Panc1 (cell line): ENCODE measurements around the gene UQCRQ. TPM values are rescaled to one million over a fixed set of nuclear protein-coding genes. Genes with fewer than 3 reads are reported as not detected.

Source experiments
- ATAC-seq: fragments of 200-7000 bp; cut with Tn5 transposase; 2 replicates; pipeline ENCODE4 v1.9.1; 2020; ENCODE audit warnings: mild to moderate bottlenecking, moderate library complexity
- BruUV-seq: library from RNA; stranded (reverse); fragments of 400-500 nt; replicated peaks from 2 replicates; lab custom pipeline; 2021; lab: Mats Ljungman, UMichigan
- CTCF ChIA-PET: fragments of 300-600 bp; sonication (Branson Sonifier 250); formaldehyde crosslinking; loops from one replicate; lab custom pipeline; 2022; ENCODE audit warnings: antibody characterized with exemption; lab: Charles Lee
- POLR2A ChIA-PET: fragments of 300-600 bp; sonication (Branson Sonifier 250); formaldehyde crosslinking; loops from one replicate; lab custom pipeline; 2022; ENCODE audit warnings: antibody characterized with exemption; lab: Charles Lee
- DNase-seq: peaks from one replicate; pipeline ENCODE4 v3.0.0-alpha.2; 2010; ENCODE audit warnings: low read depth, low spot score
- H3K27ac ChIP-seq: 2 replicates; pipeline ENCODE4 v1.5.1; 2011; ENCODE audit warnings: mild to moderate bottlenecking, low read length, inconsistent platforms
- H3K27me3 ChIP-seq: fragments of 200-500 bp; sonication (Bioruptor generic); 2 replicates; pipeline ENCODE4 v1.6.0; 2014; ENCODE audit warnings: low read length, inconsistent platforms; ENCODE audit not compliant: control insufficient read depth, insufficient read depth
- H3K36me3 ChIP-seq: fragments of 200-500 bp; sonication (Bioruptor generic); 2 replicates; pipeline ENCODE4 v1.5.1; 2014; ENCODE audit warnings: inconsistent platforms, mild to moderate bottlenecking, low read length, moderate library complexity; ENCODE audit not compliant: control insufficient read depth, insufficient read depth
- H3K4me1 ChIP-seq: 2 replicates; pipeline ENCODE4 v1.5.1; 2011; ENCODE audit warnings: inconsistent platforms, mild to moderate bottlenecking, low read length, moderate library complexity; ENCODE audit not compliant: control insufficient read depth, insufficient read depth
- H3K4me3 ChIP-seq, 2 experiments: 2 replicates each; pipeline ENCODE4 v1.5.1; 2011 to 2012; ENCODE audit warnings: low read depth in 2 of 2, low read length in 2 of 2, mild to moderate bottlenecking in 2 of 2, inconsistent platforms in 1 of 2, moderate library complexity in 1 of 2
- H3K9me3 ChIP-seq: fragments of 200-500 bp; sonication (Bioruptor generic); 2 replicates; pipeline ENCODE4 v1.5.1; 2014; ENCODE audit warnings: low read depth, mild to moderate bottlenecking, inconsistent platforms, low read length, moderate library complexity; ENCODE audit not compliant: control insufficient read depth, insufficient read depth
- POLR2AphosphoS5 ChIP-seq: IDR thresholded peaks from 2 replicates; pipeline ENCODE4 v1.6.1; 2012; ENCODE audit warnings: mild to moderate bottlenecking, low read depth, low read length, moderate library complexity
- SIN3A ChIP-seq: IDR thresholded peaks from 2 replicates; pipeline ENCODE4 v1.6.1; 2012; ENCODE audit warnings: low read depth, mild to moderate bottlenecking, low read length, moderate library complexity, borderline replicate concordance; ENCODE audit not compliant: insufficient read depth
- TCF7L2 ChIP-seq: IDR thresholded peaks from 2 replicates; pipeline ENCODE4 v1.6.1; 2011; ENCODE audit warnings: mild to moderate bottlenecking, low read depth, low read length, inconsistent platforms
- in situ Hi-C: cut with HindIII; loops from 2 replicates; pipeline ENCODE4 v1.10.0; 2016; ENCODE audit warnings: low sequenced_read_pairs, low pct_unique_long_range_greater_than_20kb
- intact Hi-C: fragments of 100-400 bp; cut with micrococcal nuclease; formaldehyde crosslinking; loops from one replicate; pipeline ENCODE4 v1.10.0; 2022; ENCODE audit not compliant: unreplicated experiment
- total RNA-seq: library from RNA; stranded (reverse); gene quantifications from one replicate; pipeline ENCODE4 v1.2.1, GENCODE V29; 2021; ENCODE audit not compliant: unreplicated experiment
- TF ChIP-seq, protein P1 (sequence below): fragments of 450-650 bp; IDR thresholded peaks from 2 replicates; pipeline ENCODE4 v1.5.1; 2017; ENCODE audit warnings: mild to moderate bottlenecking
- TF ChIP-seq, protein P2 (sequence below), 2 experiments: IDR thresholded peaks; 2 replicates each; pipeline ENCODE4 v1.6.1; 2011 to 2012; ENCODE audit warnings: low read depth in 2 of 2, control low read depth in 1 of 2, low read length in 1 of 2, mild to moderate bottlenecking in 1 of 2, moderate library complexity in 1 of 2; ENCODE audit not compliant: insufficient read depth in 1 of 2

Gene UQCRQ
- total RNA-seq, 1 experiment from 2014 or later: 475 TPM

DNA sequence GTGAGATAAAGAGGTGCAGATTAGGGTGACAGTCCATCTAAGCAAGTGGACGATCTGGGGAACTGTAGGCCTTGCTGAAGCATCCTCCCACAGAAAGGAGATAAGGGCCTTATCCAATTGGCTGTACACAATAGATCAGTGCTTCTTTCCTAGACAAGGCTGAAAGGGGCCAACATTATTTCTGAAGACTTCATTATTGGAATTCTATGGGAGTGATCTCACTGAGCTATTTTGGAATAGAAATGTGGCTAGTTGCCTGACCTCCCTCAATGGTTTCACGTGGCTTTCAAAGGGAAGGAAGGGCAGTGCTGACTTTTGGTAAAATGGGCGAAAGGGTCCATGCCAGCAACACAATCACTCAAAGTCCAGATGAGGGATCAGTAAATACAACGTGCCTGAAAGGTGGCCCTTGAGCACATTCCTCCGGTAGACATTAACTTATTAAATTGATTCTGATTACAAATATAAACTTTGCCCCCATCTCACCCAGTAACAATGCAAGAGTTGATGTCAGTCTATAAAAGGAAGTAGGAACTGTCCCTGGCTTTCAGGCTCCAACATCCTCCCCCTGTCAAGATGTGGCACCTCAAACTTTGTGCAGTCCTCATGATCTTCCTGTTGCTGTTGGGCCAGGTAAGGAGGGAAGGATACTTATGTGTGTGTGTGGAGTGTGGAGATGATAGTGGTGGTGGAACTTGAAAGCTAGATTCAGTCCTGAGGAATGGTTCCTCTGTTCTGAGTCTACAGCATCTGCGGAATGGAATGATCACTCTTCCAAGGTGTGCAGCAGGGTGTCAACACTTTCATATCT, 6.9 kb downstream of the UQCRQ start, which contains the start of gene LEAP2:
LEAP2 (plus strand) TSS at position 550 of the 811 bp plus-strand sequence; CDS start at position 577, 27 bp downstream.
- peaks cover 7% of the 10 kb centered on the region for H3K36me3 ChIP-seq
- in situ Hi-C loops (no loop called here), intact Hi-C loops (no loop called here)
- POLR2A ChIA-PET: no interaction called here
- no peak within 1 kb of the TSS for H3K27ac ChIP-seq
- H3K4me3 ChIP-seq: no peak within 1 kb of the TSS
- ATAC-seq (no peak), DNase-seq (no peak)
- no peaks in the 10 kb centered on the region for H3K27me3 ChIP-seq
- H3K9me3 ChIP-seq: no peaks in the 10 kb centered on the region
- TF ChIP-seq, protein P1, sequence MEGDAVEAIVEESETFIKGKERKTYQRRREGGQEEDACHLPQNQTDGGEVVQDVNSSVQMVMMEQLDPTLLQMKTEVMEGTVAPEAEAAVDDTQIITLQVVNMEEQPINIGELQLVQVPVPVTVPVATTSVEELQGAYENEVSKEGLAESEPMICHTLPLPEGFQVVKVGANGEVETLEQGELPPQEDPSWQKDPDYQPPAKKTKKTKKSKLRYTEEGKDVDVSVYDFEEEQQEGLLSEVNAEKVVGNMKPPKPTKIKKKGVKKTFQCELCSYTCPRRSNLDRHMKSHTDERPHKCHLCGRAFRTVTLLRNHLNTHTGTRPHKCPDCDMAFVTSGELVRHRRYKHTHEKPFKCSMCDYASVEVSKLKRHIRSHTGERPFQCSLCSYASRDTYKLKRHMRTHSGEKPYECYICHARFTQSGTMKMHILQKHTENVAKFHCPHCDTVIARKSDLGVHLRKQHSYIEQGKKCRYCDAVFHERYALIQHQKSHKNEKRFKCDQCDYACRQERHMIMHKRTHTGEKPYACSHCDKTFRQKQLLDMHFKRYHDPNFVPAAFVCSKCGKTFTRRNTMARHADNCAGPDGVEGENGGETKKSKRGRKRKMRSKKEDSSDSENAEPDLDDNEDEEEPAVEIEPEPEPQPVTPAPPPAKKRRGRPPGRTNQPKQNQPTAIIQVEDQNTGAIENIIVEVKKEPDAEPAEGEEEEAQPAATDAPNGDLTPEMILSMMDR: no peak
- TF ChIP-seq SIN3A (no peak), POLR2AphosphoS5 (no peak), TCF7L2 (no peak)
- TF ChIP-seq, protein P2, sequence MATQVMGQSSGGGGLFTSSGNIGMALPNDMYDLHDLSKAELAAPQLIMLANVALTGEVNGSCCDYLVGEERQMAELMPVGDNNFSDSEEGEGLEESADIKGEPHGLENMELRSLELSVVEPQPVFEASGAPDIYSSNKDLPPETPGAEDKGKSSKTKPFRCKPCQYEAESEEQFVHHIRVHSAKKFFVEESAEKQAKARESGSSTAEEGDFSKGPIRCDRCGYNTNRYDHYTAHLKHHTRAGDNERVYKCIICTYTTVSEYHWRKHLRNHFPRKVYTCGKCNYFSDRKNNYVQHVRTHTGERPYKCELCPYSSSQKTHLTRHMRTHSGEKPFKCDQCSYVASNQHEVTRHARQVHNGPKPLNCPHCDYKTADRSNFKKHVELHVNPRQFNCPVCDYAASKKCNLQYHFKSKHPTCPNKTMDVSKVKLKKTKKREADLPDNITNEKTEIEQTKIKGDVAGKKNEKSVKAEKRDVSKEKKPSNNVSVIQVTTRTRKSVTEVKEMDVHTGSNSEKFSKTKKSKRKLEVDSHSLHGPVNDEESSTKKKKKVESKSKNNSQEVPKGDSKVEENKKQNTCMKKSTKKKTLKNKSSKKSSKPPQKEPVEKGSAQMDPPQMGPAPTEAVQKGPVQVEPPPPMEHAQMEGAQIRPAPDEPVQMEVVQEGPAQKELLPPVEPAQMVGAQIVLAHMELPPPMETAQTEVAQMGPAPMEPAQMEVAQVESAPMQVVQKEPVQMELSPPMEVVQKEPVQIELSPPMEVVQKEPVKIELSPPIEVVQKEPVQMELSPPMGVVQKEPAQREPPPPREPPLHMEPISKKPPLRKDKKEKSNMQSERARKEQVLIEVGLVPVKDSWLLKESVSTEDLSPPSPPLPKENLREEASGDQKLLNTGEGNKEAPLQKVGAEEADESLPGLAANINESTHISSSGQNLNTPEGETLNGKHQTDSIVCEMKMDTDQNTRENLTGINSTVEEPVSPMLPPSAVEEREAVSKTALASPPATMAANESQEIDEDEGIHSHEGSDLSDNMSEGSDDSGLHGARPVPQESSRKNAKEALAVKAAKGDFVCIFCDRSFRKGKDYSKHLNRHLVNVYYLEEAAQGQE (IDR thresholded peaks at IDR 0.05; ENCODE audit: insufficient read depth in 1 of 2, low read depth in 2 of 2, low read length in 1 of 2): no peak
- no TSS peak for BruUV-seq
- CTCF ChIA-PET: no interaction called here
- H3K4me1 ChIP-seq: peaks cover 4% of the 10 kb centered on the region; the same call in 1 of the 2 replicates

DNA sequence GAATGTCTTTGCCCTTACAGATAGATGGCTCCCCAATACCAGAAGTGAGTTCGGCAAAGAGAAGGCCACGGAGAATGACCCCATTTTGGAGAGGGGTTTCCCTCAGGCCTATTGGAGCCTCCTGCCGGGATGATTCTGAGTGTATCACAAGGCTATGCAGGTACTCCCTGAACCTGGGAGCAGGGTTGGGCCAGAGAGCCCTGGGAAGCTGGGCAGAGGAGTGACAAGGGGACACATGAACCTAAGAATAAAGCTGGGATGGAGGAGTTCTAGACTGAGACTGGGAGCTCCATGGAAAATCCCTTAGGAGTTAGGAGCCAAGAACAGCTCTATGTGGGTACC, 7.5 kb downstream of the UQCRQ start:
- Histone ChIP-seq H3K9me3 (no peaks in the 10 kb centered on the region), H3K27ac (no peak overlapping the region), H3K4me1 (no peaks in the 10 kb centered on the region), H3K4me3 (no peak overlapping the region), H3K36me3 (peaks cover 5% of the 10 kb centered on the region), H3K27me3 (no peaks in the 10 kb centered on the region)
- no TSS peak for BruUV-seq
- intact Hi-C loops: no loop called here
- in situ Hi-C loops: no loop called here
- POLR2A ChIA-PET: interaction anchor here (0.6 kb wide), 1 partner anchor 107 kb away, joined by 4 read pairs; no protein-coding TSS in a partner anchor
- TF ChIP-seq, protein P2 (IDR thresholded peaks at IDR 0.05; ENCODE audit: insufficient read depth in 1 of 2, low read depth in 2 of 2, low read length in 1 of 2): no peak
- TF ChIP-seq POLR2AphosphoS5: no peak
- TF ChIP-seq, protein P1: no peak
- TF ChIP-seq TCF7L2: no peak
- TF ChIP-seq SIN3A: no peak
- DNase-seq (no peak), ATAC-seq (no peak)
- CTCF ChIA-PET: no interaction called here
